Measurements from ENCODE around the gene ZNF281. TPM values are rescaled to one million over a fixed set of nuclear protein-coding genes. Genes with fewer than 3 reads are reported as not detected.

The ZNF281 gene
- 1 to 10 TPM; 1.3 to 1.5 TPM for polyA plus RNA-seq

- 0% methylated on average over 32 to 54 of the region's 54 CpGs for WGBS, 2 donors
Observed at GRCh38 chr1:200409761-200410565, at the start of gene ZNF281. ZNF281 (minus strand) TSS chr1:200410036; CDS start chr1:200409705, 331 bp downstream.

GRCh38 chr1:200458780-200459179 is 48.9 kb upstream of the ZNF281 start:
- Histone ChIP-seq H3K27me3 (ENCODE audit: control insufficient read depth in 1 of 2, insufficient read depth in 2 of 2, low read length in 2 of 2) (peaks cover 0 to 3% of the 10 kb centered on the region in 2 donors), H3K4me3 (ENCODE audit: low read depth in 1 of 2, low read length in 2 of 2) (no peak overlapping the region), H3K9me3 (ENCODE audit: control insufficient read depth in 2 of 2, insufficient read depth in 1 of 2, low read depth in 1 of 2, low read length in 1 of 2) (no peaks in the 10 kb centered on the region), H3K36me3 (ENCODE audit: control insufficient read depth in 2 of 2, insufficient read depth in 2 of 2, low read length in 1 of 2) (no peaks in the 10 kb centered on the region), H3K27ac (ENCODE audit: low read depth in 2 of 2, low read length in 1 of 2) (no peak overlapping the region), H3K4me1 (ENCODE audit: control insufficient read depth in 2 of 2, insufficient read depth in 2 of 2, low read length in 1 of 2) (no peaks in the 10 kb centered on the region)
- 88 to 92% methylated on average over 14 of the region's 14 CpGs for WGBS, 2 donors

More at GRCh38 chr1:200409761-200410565, at the start of gene ZNF281:
- H3K9me3 ChIP-seq (ENCODE audit: control insufficient read depth in 2 of 2, insufficient read depth in 1 of 2, low read depth in 1 of 2, low read length in 1 of 2): no peaks in the 10 kb centered on the region
- peak within 1 kb of the TSS; percentile 75 to 79 for H3K27ac ChIP-seq (ENCODE audit: low read depth in 2 of 2, low read length in 1 of 2)
- H3K36me3 ChIP-seq (ENCODE audit: control insufficient read depth in 2 of 2, insufficient read depth in 2 of 2, low read length in 1 of 2): no peaks in the 10 kb centered on the region
- H3K27me3 ChIP-seq (ENCODE audit: control insufficient read depth in 1 of 2, insufficient read depth in 2 of 2, low read length in 2 of 2): no peaks in the 10 kb centered on the region
- H3K4me1 ChIP-seq (ENCODE audit: control insufficient read depth in 2 of 2, insufficient read depth in 2 of 2, low read length in 1 of 2): peaks cover 2 to 5% of the 10 kb centered on the region in 2 donors
- H3K4me3 ChIP-seq (ENCODE audit: low read depth in 1 of 2, low read length in 2 of 2): peak within 1 kb of the TSS; percentile 67 to 99

- H3K36me3 ChIP-seq (ENCODE audit: control insufficient read depth in 2 of 2, insufficient read depth in 2 of 2, low read length in 1 of 2): no peaks in the 10 kb centered on the region
- H3K27me3 ChIP-seq (ENCODE audit: control insufficient read depth in 1 of 2, insufficient read depth in 2 of 2, low read length in 2 of 2): peaks cover 0 to 3% of the 10 kb centered on the region in 2 donors
- no peak overlapping the region for H3K4me3 ChIP-seq (ENCODE audit: low read depth in 1 of 2, low read length in 2 of 2)
- no peak overlapping the region for H3K27ac ChIP-seq (ENCODE audit: low read depth in 2 of 2, low read length in 1 of 2)
- no peaks in the 10 kb centered on the region for H3K9me3 ChIP-seq (ENCODE audit: control insufficient read depth in 2 of 2, insufficient read depth in 1 of 2, low read depth in 1 of 2, low read length in 1 of 2)
- WGBS, 2 donors: 93 to 98% methylated on average over 6 of the region's 6 CpGs
- H3K4me1 ChIP-seq (ENCODE audit: control insufficient read depth in 2 of 2, insufficient read depth in 2 of 2, low read length in 1 of 2): no peaks in the 10 kb centered on the region
Observed at GRCh38 chr1:200457810-200458209, 48.0 kb upstream of the ZNF281 start.

- H3K27ac ChIP-seq (ENCODE audit: low read depth in 2 of 2, low read length in 1 of 2): no peak overlapping the region
- WGBS, 2 donors: 75 to 93% methylated on average over 5 of the region's 5 CpGs
- H3K36me3 ChIP-seq (ENCODE audit: control insufficient read depth in 2 of 2, insufficient read depth in 2 of 2, low read length in 1 of 2): no peaks in the 10 kb centered on the region
- no peak overlapping the region for H3K4me3 ChIP-seq (ENCODE audit: low read depth in 1 of 2, low read length in 2 of 2)
- no peaks in the 10 kb centered on the region for H3K9me3 ChIP-seq (ENCODE audit: control insufficient read depth in 2 of 2, insufficient read depth in 1 of 2, low read depth in 1 of 2, low read length in 1 of 2)
- no peaks in the 10 kb centered on the region for H3K27me3 ChIP-seq (ENCODE audit: control insufficient read depth in 1 of 2, insufficient read depth in 2 of 2, low read length in 2 of 2)
- no peaks in the 10 kb centered on the region for H3K4me1 ChIP-seq (ENCODE audit: control insufficient read depth in 2 of 2, insufficient read depth in 2 of 2, low read length in 1 of 2)
Observed at GRCh38 chr1:200454425-200454824, 44.6 kb upstream of the ZNF281 start.

- Histone ChIP-seq H3K9me3 (ENCODE audit: control insufficient read depth in 2 of 2, insufficient read depth in 1 of 2, low read depth in 1 of 2, low read length in 1 of 2) (no peaks in the 10 kb centered on the region), H3K4me1 (ENCODE audit: control insufficient read depth in 2 of 2, insufficient read depth in 2 of 2, low read length in 1 of 2) (no peaks in the 10 kb centered on the region), H3K36me3 (ENCODE audit: control insufficient read depth in 2 of 2, insufficient read depth in 2 of 2, low read length in 1 of 2) (no peaks in the 10 kb centered on the region), H3K4me3 (ENCODE audit: low read depth in 1 of 2, low read length in 2 of 2) (no peak overlapping the region), H3K27ac (ENCODE audit: low read depth in 2 of 2, low read length in 1 of 2) (no peak overlapping the region), H3K27me3 (ENCODE audit: control insufficient read depth in 1 of 2, insufficient read depth in 2 of 2, low read length in 2 of 2) (no peaks in the 10 kb centered on the region)
- 82 to 83% methylated on average over 3 of the region's 3 CpGs for WGBS, 2 donors
Observed at GRCh38 chr1:200453553-200453905, 43.7 kb upstream of the ZNF281 start.

GRCh38 chr1:200452850-200453552 is 43.2 kb upstream of the ZNF281 start:
- Histone ChIP-seq H3K9me3 (ENCODE audit: control insufficient read depth in 2 of 2, insufficient read depth in 1 of 2, low read depth in 1 of 2, low read length in 1 of 2) (no peaks in the 10 kb centered on the region), H3K4me3 (ENCODE audit: low read depth in 1 of 2, low read length in 2 of 2) (no peak overlapping the region), H3K27me3 (ENCODE audit: control insufficient read depth in 1 of 2, insufficient read depth in 2 of 2, low read length in 2 of 2) (no peaks in the 10 kb centered on the region), H3K27ac (ENCODE audit: low read depth in 2 of 2, low read length in 1 of 2) (no peak overlapping the region), H3K4me1 (ENCODE audit: control insufficient read depth in 2 of 2, insufficient read depth in 2 of 2, low read length in 1 of 2) (no peaks in the 10 kb centered on the region), H3K36me3 (ENCODE audit: control insufficient read depth in 2 of 2, insufficient read depth in 2 of 2, low read length in 1 of 2) (no peaks in the 10 kb centered on the region)
- 79 to 82% methylated on average over 8 of the region's 8 CpGs for WGBS, 2 donors

GRCh38 chr1:200448034-200448762 is 38.4 kb upstream of the ZNF281 start:
- Histone ChIP-seq H3K4me1 (ENCODE audit: control insufficient read depth in 2 of 2, insufficient read depth in 2 of 2, low read length in 1 of 2) (no peaks in the 10 kb centered on the region), H3K4me3 (ENCODE audit: low read depth in 1 of 2, low read length in 2 of 2) (no peak overlapping the region), H3K9me3 (ENCODE audit: control insufficient read depth in 2 of 2, insufficient read depth in 1 of 2, low read depth in 1 of 2, low read length in 1 of 2) (no peaks in the 10 kb centered on the region), H3K36me3 (ENCODE audit: control insufficient read depth in 2 of 2, insufficient read depth in 2 of 2, low read length in 1 of 2) (no peaks in the 10 kb centered on the region), H3K27ac (ENCODE audit: low read depth in 2 of 2, low read length in 1 of 2) (no peak overlapping the region), H3K27me3 (ENCODE audit: control insufficient read depth in 1 of 2, insufficient read depth in 2 of 2, low read length in 2 of 2) (no peaks in the 10 kb centered on the region)
- WGBS, 2 donors: 80 to 84% methylated on average over 6 of the region's 6 CpGs

GRCh38 chr1:200445213-200445612 is 35.4 kb upstream of the ZNF281 start:
- Histone ChIP-seq H3K9me3 (ENCODE audit: control insufficient read depth in 2 of 2, insufficient read depth in 1 of 2, low read depth in 1 of 2, low read length in 1 of 2) (no peaks in the 10 kb centered on the region), H3K4me3 (ENCODE audit: low read depth in 1 of 2, low read length in 2 of 2) (no peak overlapping the region), H3K27me3 (ENCODE audit: control insufficient read depth in 1 of 2, insufficient read depth in 2 of 2, low read length in 2 of 2) (no peaks in the 10 kb centered on the region), H3K36me3 (ENCODE audit: control insufficient read depth in 2 of 2, insufficient read depth in 2 of 2, low read length in 1 of 2) (no peaks in the 10 kb centered on the region), H3K27ac (ENCODE audit: low read depth in 2 of 2, low read length in 1 of 2) (no peak overlapping the region), H3K4me1 (ENCODE audit: control insufficient read depth in 2 of 2, insufficient read depth in 2 of 2, low read length in 1 of 2) (no peaks in the 10 kb centered on the region)
- WGBS, 2 donors: 89 to 92% methylated on average over 1 of the region's 1 CpG

GRCh38 chr1:200444478-200444877 is 34.6 kb upstream of the ZNF281 start:
- no peaks in the 10 kb centered on the region for H3K9me3 ChIP-seq (ENCODE audit: control insufficient read depth in 2 of 2, insufficient read depth in 1 of 2, low read depth in 1 of 2, low read length in 1 of 2)
- no peak overlapping the region for H3K27ac ChIP-seq (ENCODE audit: low read depth in 2 of 2, low read length in 1 of 2)
- no peaks in the 10 kb centered on the region for H3K27me3 ChIP-seq (ENCODE audit: control insufficient read depth in 1 of 2, insufficient read depth in 2 of 2, low read length in 2 of 2)
- no peaks in the 10 kb centered on the region for H3K36me3 ChIP-seq (ENCODE audit: control insufficient read depth in 2 of 2, insufficient read depth in 2 of 2, low read length in 1 of 2)
- no peaks in the 10 kb centered on the region for H3K4me1 ChIP-seq (ENCODE audit: control insufficient read depth in 2 of 2, insufficient read depth in 2 of 2, low read length in 1 of 2)
- WGBS, 2 donors: 91% methylated on average over 4 of the region's 4 CpGs
- no peak overlapping the region for H3K4me3 ChIP-seq (ENCODE audit: low read depth in 1 of 2, low read length in 2 of 2)

All from esophagus (tissue), 2 donors.